ENCODE data around the gene NTN1. TPM values are rescaled to one million over a fixed set of nuclear protein-coding genes. Genes with fewer than 3 reads are reported as not detected.

NTN1 gene
- total RNA-seq, 1 experiment from 2014 or later, result 17.7 TPM

- DNase-seq, result no peak
- no peak overlapping the region for H3K4me2 ChIP-seq
- H2AFZ ChIP-seq, result no peak overlapping the region
- intact Hi-C loops (cut with micrococcal nuclease; ENCODE audit: unreplicated experiment), result no loop called here
- H3K4me1 ChIP-seq (replicated peaks; ENCODE audit: insufficient read depth), result no peaks in the 10 kb centered on the region
- H4K20me1 ChIP-seq (ENCODE audit: insufficient read depth), result no peaks in the 10 kb centered on the region
- no TSS peak for BruUV-seq (replicated peaks)
- H3F3A ChIP-seq (ENCODE audit: insufficient read depth, low read depth), result no peaks in the 10 kb centered on the region
- no peaks in the 10 kb centered on the region for H3K36me3 ChIP-seq (ENCODE audit: low read depth)
- TF ChIP-seq CTCF (conservative IDR thresholded peaks at IDR 0.05), result no peak
- TF ChIP-seq EZH2 (IDR thresholded peaks at IDR 0.05; ENCODE audit: low read depth), result no peak
- H3K27ac ChIP-seq, result no peak overlapping the region
- H3K27me3 ChIP-seq (ENCODE audit: insufficient read depth, low read depth), result no peaks in the 10 kb centered on the region
- no peaks in the 10 kb centered on the region for H3K79me2 ChIP-seq (ENCODE audit: low read depth)
- H3K4me3 ChIP-seq, result no peak overlapping the region
- no peaks in the 10 kb centered on the region for H3K9me3 ChIP-seq (ENCODE audit: insufficient read depth, low read depth)
- ChIA-PET CTCF (no interaction called here), POLR2A (ENCODE audit: unreplicated experiment) (no interaction called here)
- H3K9me2 ChIP-seq (ENCODE audit: insufficient read depth), result no peaks in the 10 kb centered on the region
Observed at GRCh38 chr17:9239246-9239792, 218.0 kb downstream of the NTN1 start.

GRCh38 chr17:9239793-9240658 is 218.7 kb downstream of the NTN1 start:
- Histone ChIP-seq H3K9me3 (ENCODE audit: insufficient read depth, low read depth) (no peaks in the 10 kb centered on the region), H3K27me3 (ENCODE audit: insufficient read depth, low read depth) (no peaks in the 10 kb centered on the region), H3K36me3 (ENCODE audit: low read depth) (no peaks in the 10 kb centered on the region), H3K27ac (no peak overlapping the region), H3K4me1 (replicated peaks; ENCODE audit: insufficient read depth) (no peaks in the 10 kb centered on the region), H3F3A (ENCODE audit: insufficient read depth, low read depth) (no peaks in the 10 kb centered on the region), H2AFZ (no peak overlapping the region), H3K9me2 (ENCODE audit: insufficient read depth) (no peaks in the 10 kb centered on the region), H4K20me1 (ENCODE audit: insufficient read depth) (no peaks in the 10 kb centered on the region), H3K4me3 (no peak overlapping the region), H3K4me2 (no peak overlapping the region), H3K79me2 (ENCODE audit: low read depth) (no peaks in the 10 kb centered on the region)
- intact Hi-C loops (cut with micrococcal nuclease; ENCODE audit: unreplicated experiment), result no loop called here
- no peak for TF ChIP-seq EZH2 (IDR thresholded peaks at IDR 0.05; ENCODE audit: low read depth)
- no peak for TF ChIP-seq CTCF (conservative IDR thresholded peaks at IDR 0.05)
- ChIA-PET POLR2A (ENCODE audit: unreplicated experiment) (interaction anchor here (0.7 kb wide), 1 partner anchor 108 kb away, joined by 3 read pairs; no protein-coding TSS in a partner anchor), CTCF (no interaction called here)
- peak in 1 of 2 experiments; percentile 51 for DNase-seq
- no TSS peak for BruUV-seq (replicated peaks)

- Histone ChIP-seq H3K27me3 (ENCODE audit: insufficient read depth, low read depth) (no peaks in the 10 kb centered on the region), H3K27ac (no peak overlapping the region), H2AFZ (no peak overlapping the region), H3F3A (ENCODE audit: insufficient read depth, low read depth) (no peaks in the 10 kb centered on the region), H3K4me1 (replicated peaks; ENCODE audit: insufficient read depth) (no peaks in the 10 kb centered on the region), H3K9me2 (ENCODE audit: insufficient read depth) (no peaks in the 10 kb centered on the region), H4K20me1 (ENCODE audit: insufficient read depth) (no peaks in the 10 kb centered on the region), H3K4me3 (no peak overlapping the region), H3K36me3 (ENCODE audit: low read depth) (no peaks in the 10 kb centered on the region), H3K4me2 (no peak overlapping the region), H3K79me2 (ENCODE audit: low read depth) (no peaks in the 10 kb centered on the region), H3K9me3 (ENCODE audit: insufficient read depth, low read depth) (no peaks in the 10 kb centered on the region)
- TF ChIP-seq CTCF (conservative IDR thresholded peaks at IDR 0.05) (no peak), EZH2 (IDR thresholded peaks at IDR 0.05; ENCODE audit: low read depth) (no peak)
- intact Hi-C loops (cut with micrococcal nuclease; ENCODE audit: unreplicated experiment), result no loop called here
- CTCF ChIA-PET, result no interaction called here
- BruUV-seq (replicated peaks), result no TSS peak
- no peak for DNase-seq
- POLR2A ChIA-PET (ENCODE audit: unreplicated experiment), result no interaction called here
Observed at GRCh38 chr17:9240659-9241370, 219.5 kb downstream of the NTN1 start.

Data from PC-9 (cell line).